GM19397 (cell line): ENCODE results near the gene TDRD6.
"Not testable (repeated sequence)": the region's sequence is repeated elsewhere in the genome, so short reads cannot be mapped to it uniquely, and the experiment has no call there.

Experiments used
- ATAC-seq: cut with Tn5 transposase; IDR thresholded peaks from one replicate; pipeline ENCODE4 v1.9.1; 2021; ENCODE audit warnings: mild to moderate bottlenecking, moderate library complexity; ENCODE audit not compliant: unreplicated experiment

The TDRD6 gene

DNA sequence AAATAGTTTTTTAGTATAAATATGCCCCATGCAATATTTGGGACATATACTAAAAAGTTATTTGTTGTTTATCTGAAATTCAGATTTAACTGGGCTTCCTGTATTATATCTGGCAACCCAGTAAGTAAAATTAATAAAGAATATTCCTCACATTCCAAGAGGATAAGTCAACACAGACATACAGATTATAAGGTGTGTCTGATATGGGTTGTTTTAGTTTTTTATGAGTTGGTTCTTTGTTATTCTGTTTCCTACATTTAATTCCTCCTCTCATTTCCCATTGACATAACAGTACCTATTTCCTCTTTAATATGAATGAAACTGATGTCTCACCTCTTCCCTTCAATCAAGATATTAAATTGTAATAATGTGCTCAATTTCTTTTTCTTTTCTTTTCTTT lies 49.2 kb downstream of the TDRD6 start:
- no peak for ATAC-seq

DNA sequence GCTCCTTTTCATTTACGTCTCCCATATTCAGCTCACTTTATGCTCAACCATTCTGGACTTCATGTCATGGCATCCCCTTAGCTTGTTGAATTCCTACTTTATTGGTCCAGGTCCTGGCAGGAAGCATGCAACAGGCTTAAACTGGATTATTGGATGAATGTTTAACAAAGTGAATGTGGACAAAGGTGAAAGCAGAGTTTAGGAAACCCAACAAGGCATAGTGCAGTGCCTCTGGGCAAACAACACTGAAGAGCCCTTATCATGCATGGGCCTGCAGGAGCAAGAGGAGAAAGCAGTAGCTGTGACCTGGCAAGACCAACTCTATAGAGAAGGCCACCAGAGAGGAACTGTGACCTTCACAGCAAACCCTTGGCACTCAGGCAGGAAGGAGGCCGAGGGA lies 53.8 kb downstream of the TDRD6 start:
- ATAC-seq: no peak

DNA sequence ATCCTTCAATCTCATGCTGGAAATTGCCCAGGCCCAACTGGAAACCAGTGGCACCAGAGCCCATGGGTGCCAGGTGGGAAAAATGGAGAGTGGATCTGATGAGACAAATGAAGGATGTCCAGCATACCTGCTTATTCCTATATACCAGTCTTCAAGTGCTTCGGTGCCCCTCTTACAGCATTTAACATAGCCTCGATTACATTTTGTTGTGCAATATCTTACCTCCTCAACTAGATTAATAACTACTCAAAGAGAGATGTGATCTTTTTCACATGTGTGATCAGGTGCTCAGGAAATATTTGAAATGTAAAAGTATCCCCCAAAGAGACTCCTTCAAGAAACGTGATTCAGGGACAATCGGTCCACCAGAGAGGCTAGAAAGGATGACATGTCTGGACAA lies 54.2 kb downstream of the TDRD6 start:
- ATAC-seq: no peak

DNA sequence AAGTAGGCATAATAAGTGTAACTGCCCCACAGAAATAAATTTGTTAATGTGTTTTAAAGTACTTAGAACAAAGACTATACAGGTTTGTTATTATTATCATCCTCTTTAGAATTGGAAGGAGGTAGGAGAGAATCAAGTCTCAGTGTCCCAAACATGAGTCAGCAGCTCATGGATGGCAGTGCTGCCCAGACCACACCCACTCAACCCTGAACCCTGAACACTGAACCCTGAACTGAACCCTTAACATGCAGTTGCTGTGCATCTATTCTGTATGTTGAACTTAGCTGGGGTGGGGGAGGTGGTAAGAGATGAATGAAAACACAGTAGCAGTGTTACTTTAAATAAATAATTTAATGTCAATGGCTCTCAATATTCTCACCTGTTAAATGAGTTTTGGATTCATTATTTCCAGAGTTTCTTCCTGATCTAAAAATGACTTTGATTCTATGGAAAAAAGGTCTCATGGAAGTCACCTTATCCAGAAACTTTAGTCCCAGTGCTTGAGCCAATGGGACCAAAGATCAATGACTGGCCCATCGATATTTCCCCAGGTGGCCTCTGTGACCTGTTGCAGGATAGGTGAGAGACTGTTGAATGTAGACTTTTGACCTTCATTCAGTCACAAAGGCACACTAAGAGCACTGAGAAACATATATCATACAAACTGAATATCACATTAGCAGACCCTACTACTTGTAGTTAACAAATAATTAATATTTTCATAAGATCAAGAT lies 55.9 kb downstream of the TDRD6 start:
- ATAC-seq: no peak

DNA sequence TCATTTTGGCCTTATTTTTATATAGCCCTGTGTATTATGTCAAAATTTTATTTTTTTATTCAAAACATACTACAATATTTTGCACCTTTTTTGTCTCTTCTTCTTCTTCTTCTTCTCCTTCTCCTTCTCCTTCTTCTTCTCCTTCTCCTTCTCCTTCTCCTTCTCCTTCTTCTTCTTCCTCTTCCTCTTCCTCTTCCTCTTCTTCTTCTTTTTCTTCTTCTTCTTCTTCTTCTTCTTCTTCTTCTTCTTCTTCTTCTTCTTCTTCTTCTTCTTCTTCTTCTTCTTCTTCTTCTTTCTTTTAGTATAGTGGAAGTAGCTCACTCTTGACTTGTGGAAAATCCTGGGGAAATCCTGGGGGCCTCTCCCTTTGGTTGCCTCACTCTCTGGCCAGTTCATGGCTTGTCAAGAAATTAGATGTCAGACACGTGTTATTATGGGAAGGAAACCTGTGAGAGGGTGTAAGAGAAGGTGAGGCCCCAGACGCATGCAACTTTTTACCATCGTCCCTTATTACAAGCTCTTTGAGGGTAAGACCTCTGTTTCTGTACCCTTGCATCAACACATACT lies 56.6 kb downstream of the TDRD6 start:
- not testable (repeated sequence) for ATAC-seq

DNA sequence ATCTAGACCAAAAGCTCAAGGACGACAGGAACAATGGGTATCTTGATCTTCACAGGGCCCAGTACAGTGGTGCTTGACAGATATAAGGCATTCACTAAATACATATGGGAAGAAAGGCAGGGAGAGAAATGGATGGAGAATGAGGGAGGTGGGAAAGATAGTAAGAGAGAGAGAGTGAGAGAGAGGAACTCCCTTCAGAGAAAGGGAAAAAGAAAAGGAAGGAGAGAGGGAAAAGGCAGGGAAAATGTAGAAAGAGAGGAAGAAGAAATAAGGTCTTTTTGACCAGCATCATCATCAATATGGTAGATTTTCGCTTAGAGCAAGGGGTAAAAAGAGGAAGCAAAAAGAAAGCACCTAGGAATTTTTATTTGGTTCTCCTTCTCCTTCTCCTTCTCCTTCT lies 58.3 kb downstream of the TDRD6 start:
- no peak for ATAC-seq

DNA sequence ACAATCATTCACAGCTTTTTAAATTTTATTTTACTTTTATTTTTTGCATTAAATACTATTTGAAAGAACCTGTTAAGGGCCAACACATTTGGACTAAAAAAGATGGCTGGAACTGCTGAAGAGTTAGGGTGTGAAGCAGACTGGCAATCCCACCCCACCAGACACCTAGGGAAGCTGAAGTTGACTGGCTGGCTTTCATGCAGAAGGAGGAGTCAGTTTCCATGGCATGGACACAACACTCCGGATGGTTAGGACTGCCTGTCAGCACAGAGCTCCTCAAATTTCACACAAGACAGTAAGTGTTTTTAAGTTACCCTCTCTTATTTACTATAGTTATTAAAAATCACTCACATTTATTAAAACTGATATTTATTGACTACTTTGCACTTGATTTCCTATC lies 59.0 kb downstream of the TDRD6 start, which contains the start of gene ANKRD66:
TSS of gene ANKRD66 (plus strand) at position 238 of the 400 bp plus-strand sequence. CDS start 5,016 bp downstream, outside the sequence.
- no peak for ATAC-seq

DNA sequence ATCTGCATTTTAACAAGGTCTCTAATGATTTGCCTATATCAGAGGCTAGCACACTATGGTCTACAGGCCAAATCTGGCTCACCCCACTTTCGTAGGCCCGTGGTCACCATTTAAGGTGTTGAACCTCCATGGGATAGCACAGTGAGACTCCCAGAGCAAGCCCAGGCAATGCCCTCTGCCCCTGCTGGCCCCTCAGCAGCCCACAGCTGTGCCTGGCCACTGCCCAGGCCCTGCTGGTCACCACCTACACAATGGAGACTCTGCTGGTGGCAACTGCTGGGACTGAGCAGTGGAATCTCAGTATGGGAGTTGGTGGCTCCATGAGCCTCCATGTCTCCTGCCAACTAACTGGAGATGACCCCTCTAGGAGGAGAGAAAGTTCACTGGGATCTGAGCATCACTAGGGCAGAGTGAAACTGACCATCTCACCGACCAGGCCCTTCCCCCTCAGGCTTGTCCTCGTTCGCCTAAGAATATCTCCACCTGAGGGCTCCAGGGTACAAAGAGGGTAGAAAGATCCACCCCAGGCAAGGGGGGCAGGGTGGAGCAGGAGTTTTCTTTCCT lies 61.3 kb downstream of the TDRD6 start:
- no peak for ATAC-seq

DNA sequence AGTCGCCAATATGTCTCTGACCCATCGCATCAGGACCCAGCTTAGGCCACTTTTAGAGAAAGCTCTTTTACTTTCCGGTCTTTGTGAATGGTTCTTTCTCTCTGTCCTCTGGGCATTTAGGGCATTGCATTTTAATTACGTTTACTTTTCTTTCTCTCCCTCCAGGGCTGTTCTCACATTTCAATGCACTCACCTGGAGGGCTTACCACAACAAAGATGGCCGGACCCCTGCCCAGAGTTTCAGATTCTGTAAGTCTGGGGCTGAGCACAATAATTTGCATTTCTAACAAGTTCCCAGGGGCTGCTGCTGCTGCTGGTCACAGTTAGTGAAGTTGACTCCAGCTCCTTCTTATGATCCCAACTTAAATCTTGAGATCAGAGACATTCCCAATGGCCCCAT lies 62.0 kb downstream of the TDRD6 start:
- no peak for ATAC-seq

DNA sequence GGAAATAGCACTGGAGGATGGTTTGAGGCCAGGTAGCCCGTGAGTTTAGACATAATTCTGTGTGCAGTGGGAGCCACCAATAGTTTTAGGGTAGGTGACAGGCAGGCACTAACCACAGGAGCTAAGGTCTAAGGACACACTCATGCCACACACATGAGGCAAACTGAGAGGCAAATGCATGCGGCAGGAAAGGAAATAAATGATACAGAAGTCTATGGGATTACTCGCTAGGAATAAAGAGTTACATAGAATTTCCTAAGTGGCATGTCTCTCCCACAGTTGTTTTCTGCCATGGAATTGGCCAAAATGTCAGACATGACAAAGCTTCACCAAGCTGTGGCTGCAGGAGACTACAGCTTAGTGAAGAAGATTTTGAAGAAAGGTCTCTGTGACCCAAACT lies 64.0 kb downstream of the TDRD6 start:
- no peak for ATAC-seq
